ENCODE data around the gene GPR6. TPM values are rescaled to one million over a fixed set of nuclear protein-coding genes. Genes with fewer than 3 reads are reported as not detected.

Gene GPR6
- polyA plus RNA-seq, 3 donors: not detected

DNA sequence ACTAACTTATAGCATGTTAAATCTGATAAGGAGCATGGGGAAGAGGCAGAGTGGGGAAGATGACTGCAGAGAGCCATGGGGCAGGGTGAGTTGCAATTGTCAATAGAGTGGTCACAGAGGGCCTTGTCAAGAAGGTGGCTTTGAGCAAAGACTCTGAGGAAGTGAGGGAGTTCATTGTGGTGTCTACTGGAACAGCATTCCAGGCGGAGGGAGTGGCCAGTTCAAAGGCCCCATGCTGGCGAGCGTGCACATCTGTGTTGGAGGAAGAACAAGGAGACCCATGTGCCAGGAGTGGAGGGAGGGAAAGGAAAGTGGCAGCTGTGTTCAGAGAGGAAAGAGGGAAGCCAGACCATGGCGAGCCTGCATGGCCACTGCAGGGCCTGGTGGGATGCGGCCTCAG is 15.8 kb upstream of the GPR6 start:
- no peak for DNase-seq
- Histone ChIP-seq H3K79me2 (ENCODE audit: insufficient read depth, low read length) (no peaks in the 10 kb centered on the region), H3K4me3 (replicated peaks in 1 of 3; ENCODE audit: low read depth in 2 of 3, low read length in 3 of 3) (no peak overlapping the region), H3K9me3 (replicated peaks in 1 of 2; ENCODE audit: control insufficient read depth in 1 of 2, insufficient read depth in 1 of 2, low read length in 2 of 2) (no peaks in the 10 kb centered on the region), H3K27me3 (ENCODE audit: control insufficient read depth in 2 of 2, insufficient read depth in 2 of 2, low read length in 2 of 2) (no peaks in the 10 kb centered on the region), H3K36me3 (replicated peaks in 1 of 2; ENCODE audit: control insufficient read depth in 1 of 2, insufficient read depth in 2 of 2, low read length in 2 of 2) (no peaks in the 10 kb centered on the region), H3K9ac (ENCODE audit: insufficient read depth, low read length, poor library complexity, severe bottlenecking) (no peak overlapping the region), H4K20me1 (ENCODE audit: insufficient read depth, low read length) (no peaks in the 10 kb centered on the region), H2AFZ (ENCODE audit: insufficient read depth, low read depth, low read length, poor library complexity, severe bottlenecking) (no peak overlapping the region), H3K27ac (ENCODE audit: low read depth in 1 of 2, low read length in 2 of 2) (no peak overlapping the region), H3K4me1 (ENCODE audit: control insufficient read depth in 1 of 2, insufficient read depth in 2 of 2, low read length in 2 of 2) (peaks cover 0 to 6% of the 10 kb centered on the region in 2 donors), H3K4me2 (replicated peaks; ENCODE audit: extremely low read depth, low read length, poor library complexity, severe bottlenecking) (no peak overlapping the region)
- H3K4me3 Mint-ChIP-seq: no peak overlapping the region
- peak overlapping the region in 1 of 7 donors; percentile 7 for H3K27ac Mint-ChIP-seq
- peaks cover 0 to 5% (median 4%) of the 10 kb centered on the region in 7 donors for H3K9me3 Mint-ChIP-seq
- no peaks in the 10 kb centered on the region for H3K36me3 Mint-ChIP-seq
- peaks cover under 1 to 5% (median 5%) of the 10 kb centered on the region in 3 donors for H3K27me3 Mint-ChIP-seq (ENCODE audit: low read depth in 3 of 3)
- H3K4me1 Mint-ChIP-seq: no peaks in the 10 kb centered on the region
- TF ChIP-seq, protein P1, sequence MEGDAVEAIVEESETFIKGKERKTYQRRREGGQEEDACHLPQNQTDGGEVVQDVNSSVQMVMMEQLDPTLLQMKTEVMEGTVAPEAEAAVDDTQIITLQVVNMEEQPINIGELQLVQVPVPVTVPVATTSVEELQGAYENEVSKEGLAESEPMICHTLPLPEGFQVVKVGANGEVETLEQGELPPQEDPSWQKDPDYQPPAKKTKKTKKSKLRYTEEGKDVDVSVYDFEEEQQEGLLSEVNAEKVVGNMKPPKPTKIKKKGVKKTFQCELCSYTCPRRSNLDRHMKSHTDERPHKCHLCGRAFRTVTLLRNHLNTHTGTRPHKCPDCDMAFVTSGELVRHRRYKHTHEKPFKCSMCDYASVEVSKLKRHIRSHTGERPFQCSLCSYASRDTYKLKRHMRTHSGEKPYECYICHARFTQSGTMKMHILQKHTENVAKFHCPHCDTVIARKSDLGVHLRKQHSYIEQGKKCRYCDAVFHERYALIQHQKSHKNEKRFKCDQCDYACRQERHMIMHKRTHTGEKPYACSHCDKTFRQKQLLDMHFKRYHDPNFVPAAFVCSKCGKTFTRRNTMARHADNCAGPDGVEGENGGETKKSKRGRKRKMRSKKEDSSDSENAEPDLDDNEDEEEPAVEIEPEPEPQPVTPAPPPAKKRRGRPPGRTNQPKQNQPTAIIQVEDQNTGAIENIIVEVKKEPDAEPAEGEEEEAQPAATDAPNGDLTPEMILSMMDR (IDR thresholded peaks at IDR 0.05): no peak
- WGBS (ENCODE audit: insufficient coverage): 93% methylated on average over 5 of the region's 5 CpGs
- intact Hi-C loops (cut with micrococcal nuclease): no loop called here

DNA sequence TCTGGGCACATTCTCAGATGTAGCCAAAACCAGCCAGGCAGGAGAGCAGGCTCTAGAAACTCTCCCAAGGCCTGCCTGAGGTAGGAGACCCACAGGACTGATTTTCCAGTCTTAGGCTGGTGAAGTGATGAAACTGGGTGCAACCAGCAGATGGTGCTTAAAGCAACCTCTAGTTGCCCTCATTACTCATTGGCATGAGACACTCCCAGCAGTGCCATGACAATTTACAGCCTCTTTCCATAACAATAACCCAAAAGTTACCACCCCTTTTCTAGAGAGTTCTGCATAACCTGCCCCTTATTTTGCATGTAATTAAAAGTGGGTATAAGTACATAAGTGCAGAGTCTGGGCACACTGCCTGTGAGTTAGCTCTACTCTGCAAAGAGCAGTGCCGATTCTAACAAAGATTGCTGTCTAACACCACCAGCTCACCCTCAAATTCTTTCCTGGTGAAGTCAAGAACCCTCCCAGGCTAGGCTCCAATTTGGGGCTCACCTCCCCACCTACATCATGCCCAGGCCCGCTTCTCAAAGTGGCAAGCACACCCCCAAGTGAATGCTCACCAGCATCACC is 14.4 kb upstream of the GPR6 start:
- Histone ChIP-seq H3K4me1 (ENCODE audit: control insufficient read depth in 1 of 2, insufficient read depth in 2 of 2, low read length in 2 of 2) (peaks cover 0 to 6% of the 10 kb centered on the region in 2 donors), H2AFZ (ENCODE audit: insufficient read depth, low read depth, low read length, poor library complexity, severe bottlenecking) (no peak overlapping the region), H3K9ac (ENCODE audit: insufficient read depth, low read length, poor library complexity, severe bottlenecking) (no peak overlapping the region), H3K4me2 (replicated peaks; ENCODE audit: extremely low read depth, low read length, poor library complexity, severe bottlenecking) (no peak overlapping the region), H3K27me3 (ENCODE audit: control insufficient read depth in 2 of 2, insufficient read depth in 2 of 2, low read length in 2 of 2) (no peaks in the 10 kb centered on the region), H3K9me3 (replicated peaks in 1 of 2; ENCODE audit: control insufficient read depth in 1 of 2, insufficient read depth in 1 of 2, low read length in 2 of 2) (no peaks in the 10 kb centered on the region), H4K20me1 (ENCODE audit: insufficient read depth, low read length) (no peaks in the 10 kb centered on the region), H3K79me2 (ENCODE audit: insufficient read depth, low read length) (no peaks in the 10 kb centered on the region), H3K4me3 (replicated peaks in 1 of 3; ENCODE audit: low read depth in 2 of 3, low read length in 3 of 3) (no peak overlapping the region), H3K36me3 (replicated peaks in 1 of 2; ENCODE audit: control insufficient read depth in 1 of 2, insufficient read depth in 2 of 2, low read length in 2 of 2) (no peaks in the 10 kb centered on the region), H3K27ac (ENCODE audit: low read depth in 1 of 2, low read length in 2 of 2) (no peak overlapping the region)
- H3K9me3 Mint-ChIP-seq: peaks cover 0 to 5% (median 4%) of the 10 kb centered on the region in 7 donors
- no peak for DNase-seq
- intact Hi-C loops (cut with micrococcal nuclease): no loop called here
- peaks cover 1 to 7% (median 5%) of the 10 kb centered on the region in 3 donors for H3K27me3 Mint-ChIP-seq (ENCODE audit: low read depth in 3 of 3)
- 86% methylated on average over 1 of the region's 2 CpGs for WGBS (ENCODE audit: insufficient coverage)
- no peak overlapping the region for H3K4me3 Mint-ChIP-seq
- TF ChIP-seq, protein P1 (IDR thresholded peaks at IDR 0.05): no peak
- H3K27ac Mint-ChIP-seq: no peak overlapping the region
- no peaks in the 10 kb centered on the region for H3K36me3 Mint-ChIP-seq
- no peaks in the 10 kb centered on the region for H3K4me1 Mint-ChIP-seq

All from CD14-positive monocyte (primary cell).